Muscle of leg (tissue), 11 donors: ENCODE measurements around the gene SRC. TPM values are rescaled to one million over a fixed set of nuclear protein-coding genes. Genes with fewer than 3 reads are reported as not detected.

Source experiments
- DNase-seq: peaks from one replicate; pipeline ENCODE4 v3.0.0; 2013
- H3K27ac ChIP-seq: one replicate; pipeline ENCODE4 v1.5.1; 2013; ENCODE audit warnings: mild to moderate bottlenecking, low read length, control low read depth
- H3K27me3 ChIP-seq: one replicate; pipeline ENCODE4 v1.6.1; 2013; ENCODE audit warnings: low read length; ENCODE audit not compliant: control insufficient read depth, insufficient read depth
- H3K36me3 ChIP-seq: one replicate; pipeline ENCODE4 v1.6.1; 2013; ENCODE audit warnings: low read length; ENCODE audit not compliant: control insufficient read depth, insufficient read depth
- H3K4me1 ChIP-seq: one replicate; pipeline ENCODE4 v1.6.1; 2013; ENCODE audit warnings: low read length; ENCODE audit not compliant: control insufficient read depth, insufficient read depth
- H3K4me3 ChIP-seq: one replicate; pipeline ENCODE4 v1.5.1; 2013; ENCODE audit warnings: low read length, control low read depth
- H3K9me3 ChIP-seq: replicated peaks from 2 replicates; pipeline ENCODE4 v1.6.1; 2013; ENCODE audit warnings: low read depth, low read length; ENCODE audit not compliant: control insufficient read depth
- WGBS: methylation state at CpG from one replicate; pipeline ENCODE4 v1.1.5; 2013; ENCODE audit warnings: missing lambda C conversion rate; ENCODE audit not compliant: insufficient coverage; 5-methylcytosine and 5-hydroxymethylcytosine counted together
- polyA plus RNA-seq, 8 donors: library from polyadenylated mRNA; unstranded; fragments of 120-200 nt; gene quantifications; one replicate each; pipeline versions ENCODE4 v1.2.1 to v1.2.3, GENCODE V29; 2013; ENCODE audit warnings: inconsistent platforms in 1 of 8, low replicate concordance in 1 of 8; ENCODE audit not compliant: insufficient read length in 8 of 8, insufficient read depth in 1 of 8
- total RNA-seq: library from RNA; stranded (reverse); fragments of 120-200 nt; gene quantifications from one replicate; pipeline ENCODE4 v1.2.4, GENCODE V29; 2013

The SRC gene
- total and polyA plus RNA-seq, 9 donors: 8.6 to 25.4 (median 16.6) TPM

- no peaks in the 10 kb centered on the region for H3K9me3 ChIP-seq
- H3K27me3 ChIP-seq: peaks cover 7% of the 10 kb centered on the region
- no peak overlapping the region for H3K27ac ChIP-seq
- no peak overlapping the region for H3K4me3 ChIP-seq
- 71% methylated on average over 9 of the region's 11 CpGs for WGBS
- peaks cover 35% of the 10 kb centered on the region for H3K36me3 ChIP-seq
- peaks cover 36% of the 10 kb centered on the region for H3K4me1 ChIP-seq
- no peak for DNase-seq
Measured at GRCh38 chr20:37405351-37405897, 59.5 kb downstream of the SRC start.

- Histone ChIP-seq H3K36me3 (peaks cover 31% of the 10 kb centered on the region), H3K9me3 (no peaks in the 10 kb centered on the region), H3K27ac (no peak overlapping the region), H3K4me1 (peaks cover 44% of the 10 kb centered on the region), H3K27me3 (peaks cover 7% of the 10 kb centered on the region), H3K4me3 (peak overlapping the region; percentile 32)
- peak; percentile 61 for DNase-seq
- WGBS: 5% methylated on average over 47 of the region's 49 CpGs
Measured at GRCh38 chr20:37406010-37406998, 60.4 kb downstream of the SRC start.

- no peak overlapping the region for H3K4me3 ChIP-seq
- H3K4me1 ChIP-seq: peaks cover 51% of the 10 kb centered on the region
- DNase-seq: no peak
- peaks cover 7% of the 10 kb centered on the region for H3K27me3 ChIP-seq
- H3K27ac ChIP-seq: no peak overlapping the region
- 50% methylated on average over 1 of the region's 7 CpGs for WGBS
- H3K36me3 ChIP-seq: peaks cover 23% of the 10 kb centered on the region
- no peaks in the 10 kb centered on the region for H3K9me3 ChIP-seq
Measured at GRCh38 chr20:37407019-37407566, 61.2 kb downstream of the SRC start.

- Histone ChIP-seq H3K9me3 (no peaks in the 10 kb centered on the region), H3K4me3 (no peak overlapping the region), H3K36me3 (peaks cover 18% of the 10 kb centered on the region), H3K4me1 (peaks cover 56% of the 10 kb centered on the region), H3K27ac (no peak overlapping the region), H3K27me3 (peaks cover 7% of the 10 kb centered on the region)
- DNase-seq: peak; percentile 92
- 32% methylated on average over 12 of the region's 14 CpGs for WGBS
Measured at GRCh38 chr20:37407573-37408002, 61.6 kb downstream of the SRC start.

- Histone ChIP-seq H3K4me3 (no peak overlapping the region), H3K9me3 (no peaks in the 10 kb centered on the region), H3K36me3 (peaks cover 8% of the 10 kb centered on the region), H3K27ac (no peak overlapping the region), H3K4me1 (peaks cover 65% of the 10 kb centered on the region), H3K27me3 (peaks cover 7% of the 10 kb centered on the region)
- peak; percentile 69 for DNase-seq
- WGBS: 16% methylated on average over 7 of the region's 23 CpGs
Measured at GRCh38 chr20:37408302-37409193, 62.6 kb downstream of the SRC start.

GRCh38 chr20:37411408-37412219 lies 65.7 kb downstream of the SRC start:
- 0% methylated on average over 1 of the region's 17 CpGs for whole genome bisulfite sequencing
- Histone ChIP-seq H3K4me3 (peak overlapping the region; percentile 29), H3K27me3 (peaks cover 10% of the 10 kb centered on the region), H3K27ac (peak overlapping the region; percentile 75), H3K36me3 (no peaks in the 10 kb centered on the region), H3K4me1 (peaks cover 74% of the 10 kb centered on the region), H3K9me3 (no peaks in the 10 kb centered on the region)
- peak; percentile 41 for DNase-seq

GRCh38 chr20:37413023-37413334 lies 67.0 kb downstream of the SRC start:
- no peak overlapping the region for H3K4me3 ChIP-seq
- no peaks in the 10 kb centered on the region for H3K9me3 ChIP-seq
- peaks cover 66% of the 10 kb centered on the region for H3K4me1 ChIP-seq
- H3K27ac ChIP-seq: peak overlapping the region; percentile 75
- no peaks in the 10 kb centered on the region for H3K36me3 ChIP-seq
- no peak for DNase-seq
- H3K27me3 ChIP-seq: peaks cover 7% of the 10 kb centered on the region
- WGBS: no CpG with 5 or more reads among the region's 7 CpGs

GRCh38 chr20:37413379-37413778 lies 67.4 kb downstream of the SRC start:
- WGBS: 54% methylated on average over 7 of the region's 9 CpGs
- DNase-seq: no peak
- no peaks in the 10 kb centered on the region for H3K36me3 ChIP-seq
- no peak overlapping the region for H3K4me3 ChIP-seq
- peaks cover 65% of the 10 kb centered on the region for H3K4me1 ChIP-seq
- H3K9me3 ChIP-seq: no peaks in the 10 kb centered on the region
- H3K27ac ChIP-seq: no peak overlapping the region
- H3K27me3 ChIP-seq: peaks cover 11% of the 10 kb centered on the region
